CD4-positive, alpha-beta T cell (primary cell): ENCODE results near the gene BAG3. TPM values are rescaled to one million over a fixed set of nuclear protein-coding genes. Genes with fewer than 3 reads are reported as not detected.

Experiments
- ATAC-seq: fragments of 200-7000 bp; cut with Tn5 transposase; one replicate; pipeline ENCODE4 v1.10.0; 2022; ENCODE audit warnings: mild to moderate bottlenecking; ENCODE audit not compliant: poor library complexity
- CTCF ChIA-PET: fragments of 350-600 bp; sonication (Branson Sonifier 250); formaldehyde crosslinking; loops from one replicate; lab custom pipeline; 2021; ENCODE audit warnings: antibody characterized with exemption, inconsistent platforms; lab: Charles Lee
- POLR2A ChIA-PET: fragments of 350-600 bp; sonication (Branson Sonifier 250); formaldehyde crosslinking; loops from one replicate; lab custom pipeline; 2021; ENCODE audit warnings: antibody characterized with exemption, inconsistent platforms; lab: Charles Lee
- DNase-seq, 14 experiments: peaks; one replicate each; pipeline ENCODE4 v3.0.0-alpha.2; 2013 to 2020; ENCODE audit warnings: mixed read lengths in 2 of 14
- H3K27ac ChIP-seq, 2 donors: one replicate each; pipeline versions ENCODE4 v1.5.1 to v1.7.0; 2013; ENCODE audit warnings: low read length in 2 of 2, low read depth in 1 of 2, mild to moderate bottlenecking in 1 of 2
- H3K27me3 ChIP-seq, 2 experiments: 1 replicate in 1 of 2; 2 replicates in 1 of 2; pipeline versions ENCODE4 v1.6.1 to v1.7.0; 2013; ENCODE audit warnings: low read length in 2 of 2, control low read depth in 1 of 2, mild to moderate bottlenecking in 1 of 2, moderate library complexity in 1 of 2; ENCODE audit not compliant: insufficient read depth in 2 of 2, control insufficient read depth in 1 of 2
- H3K36me3 ChIP-seq: one replicate; pipeline ENCODE4 v1.6.1; 2013; ENCODE audit warnings: low read length, control low read depth; ENCODE audit not compliant: insufficient read depth
- H3K4me1 ChIP-seq: one replicate; pipeline ENCODE4 v1.6.1; 2013; ENCODE audit warnings: low read length, control low read depth; ENCODE audit not compliant: insufficient read depth
- H3K4me3 ChIP-seq: one replicate; pipeline ENCODE4 v1.5.1; 2013; ENCODE audit warnings: mild to moderate bottlenecking, low read length, moderate library complexity
- H3K9me3 ChIP-seq, 2 experiments: 1 replicate in 1 of 2; 2 replicates in 1 of 2; pipeline versions ENCODE4 v1.6.1 to v1.7.0; 2013; ENCODE audit warnings: low read length in 2 of 2, mild to moderate bottlenecking in 2 of 2, control low read depth in 1 of 2, moderate library complexity in 1 of 2; ENCODE audit not compliant: control insufficient read depth in 1 of 2, insufficient read depth in 1 of 2
- H3K27ac Mint-ChIP-seq: one replicate; pipeline ENCODE4 v1.8.0; 2020; ENCODE audit warnings: mixed read lengths
- H3K27me3 Mint-ChIP-seq: one replicate; pipeline ENCODE4 v1.8.0; 2021; ENCODE audit warnings: mixed read lengths
- H3K36me3 Mint-ChIP-seq: one replicate; pipeline ENCODE4 v1.8.0; 2021; ENCODE audit warnings: low read depth, mixed read lengths
- H3K4me1 Mint-ChIP-seq: one replicate; pipeline ENCODE4 v1.8.0; 2021; ENCODE audit warnings: low read depth, mixed read lengths
- H3K4me3 Mint-ChIP-seq: one replicate; pipeline ENCODE4 v1.8.0; 2020; ENCODE audit warnings: mild to moderate bottlenecking, mixed read lengths
- H3K9me3 Mint-ChIP-seq: one replicate; pipeline ENCODE4 v1.8.0; 2020; ENCODE audit warnings: mixed read lengths
- CTCF ChIP-seq: fragments of 200-600 bp; IDR thresholded peaks from one replicate; pipeline ENCODE4 v1.8.0; 2022; ENCODE audit warnings: antibody characterized with exemption, mild to moderate bottlenecking
- intact Hi-C, 2 experiments: fragments of 100-400 bp; cut with DNase I in 1 of 2; cut with micrococcal nuclease in 1 of 2; formaldehyde crosslinking; loops; one replicate each; pipeline versions ENCODE4 v1.15.1 to v1.9.0; 2023 to 2025; cut with DNase I, micrococcal nuclease
- total RNA-seq, 174 experiments: library from RNA in 2 of 174; stranded (reverse) in 2 of 174; gene quantifications; one replicate each; pipeline ENCODE4 v1.2.3 and lab custom pipeline; 2021 to 2026

Gene BAG3
- total RNA-seq, 2 experiments from 2014 or later: 65.1 to 65.8 TPM

GRCh38 chr10:119653209-119653608, 2.0 kb downstream of the BAG3 start:
- peaks cover 70% of the 10 kb centered on the region for H3K4me1 Mint-ChIP-seq
- Histone ChIP-seq H3K9me3 (no peaks in the 10 kb centered on the region), H3K4me1 (peaks cover 50% of the 10 kb centered on the region), H3K27me3 (no peaks in the 10 kb centered on the region), H3K27ac (peak overlapping the region; percentile 49 to 88), H3K4me3 (peak overlapping the region; percentile 72), H3K36me3 (peaks cover 13% of the 10 kb centered on the region)
- ATAC-seq (peak; percentile 14), DNase-seq (peak in 3 of 14 experiments; percentile 53 to 61 (median 55))
- peaks cover 36% of the 10 kb centered on the region for H3K36me3 Mint-ChIP-seq
- H3K4me3 Mint-ChIP-seq: peak overlapping the region; percentile 91
- H3K27ac Mint-ChIP-seq: peak overlapping the region; percentile 92
- no peaks in the 10 kb centered on the region for H3K27me3 Mint-ChIP-seq
- CTCF ChIA-PET: interaction anchor here (0.7 to 2.5 kb wide), 8 partner anchors 8 to 110 kb away, joined by 3 to 9 read pairs (median 4); partner anchors contain the start of gene RGS10
- intact Hi-C loops: loop anchor here in 1 of 2 experiments (2.0 to 10.0 kb wide), 4 partner anchors 56 to 148 kb away; partner anchors contain the start of genes RGS10 and TIAL1
- no peaks in the 10 kb centered on the region for H3K9me3 Mint-ChIP-seq
- no peak for TF ChIP-seq CTCF
- POLR2A ChIA-PET: interaction anchor here (0.5 to 4.0 kb wide), 15 partner anchors 8 to 219 kb away, joined by 3 to 42 read pairs (median 4); partner anchors contain the start of genes INPP5F, MCMBP, RGS10 and TIAL1

GRCh38 chr10:119653916-119654315, 2.7 kb downstream of the BAG3 start:
- peaks cover 41% of the 10 kb centered on the region for H3K36me3 Mint-ChIP-seq
- no peak for ATAC-seq
- no peak for DNase-seq
- no peaks in the 10 kb centered on the region for H3K9me3 ChIP-seq
- H3K27me3 ChIP-seq: no peaks in the 10 kb centered on the region
- peak overlapping the region; percentile 72 for H3K4me3 ChIP-seq
- CTCF ChIA-PET: interaction anchor here (1.8 to 2.5 kb wide), 2 partner anchors 96 to 111 kb away, joined by 4 to 9 read pairs; partner anchors contain the start of gene RGS10
- TF ChIP-seq CTCF: no peak
- peak overlapping the region; percentile 92 for H3K27ac Mint-ChIP-seq
- peaks cover 75% of the 10 kb centered on the region for H3K4me1 Mint-ChIP-seq
- H3K27me3 Mint-ChIP-seq: no peaks in the 10 kb centered on the region
- H3K36me3 ChIP-seq: peaks cover 16% of the 10 kb centered on the region
- H3K4me1 ChIP-seq: peaks cover 56% of the 10 kb centered on the region
- POLR2A ChIA-PET: interaction anchor here (0.7 to 4.0 kb wide), 12 partner anchors 10 to 349 kb away, joined by 3 to 42 read pairs (median 4); partner anchors contain the start of genes INPP5F, MCMBP and RGS10
- H3K9me3 Mint-ChIP-seq: no peaks in the 10 kb centered on the region
- H3K27ac ChIP-seq: peak overlapping the region; percentile 49 to 88
- peak overlapping the region; percentile 91 for H3K4me3 Mint-ChIP-seq
- intact Hi-C loops: loop anchor here in 1 of 2 experiments (2.0 to 10.0 kb wide), 4 partner anchors 57 to 149 kb away; partner anchors contain the start of genes RGS10 and TIAL1

- no peaks in the 10 kb centered on the region for H3K27me3 Mint-ChIP-seq
- Histone ChIP-seq H3K4me1 (peaks cover 59% of the 10 kb centered on the region), H3K27ac (peak overlapping the region in 1 of 2 donors; percentile 73), H3K9me3 (no peaks in the 10 kb centered on the region), H3K36me3 (peaks cover 19% of the 10 kb centered on the region), H3K4me3 (no peak overlapping the region), H3K27me3 (no peaks in the 10 kb centered on the region)
- ATAC-seq (no peak), DNase-seq (no peak)
- H3K36me3 Mint-ChIP-seq: peaks cover 41% of the 10 kb centered on the region
- no peaks in the 10 kb centered on the region for H3K9me3 Mint-ChIP-seq
- H3K27ac Mint-ChIP-seq: peak overlapping the region; percentile 92
- ChIA-PET CTCF (interaction anchor here (1.3 to 2.5 kb wide), 4 partner anchors 12 to 111 kb away, joined by 4 to 9 read pairs (median 4); partner anchors contain the start of gene RGS10), POLR2A (interaction anchor here (0.9 to 4.0 kb wide), 10 partner anchors 9 to 218 kb away, joined by 3 to 42 read pairs (median 4); partner anchors contain the start of genes INPP5F, MCMBP and RGS10)
- no peak for TF ChIP-seq CTCF
- intact Hi-C loops: loop anchor here in 1 of 2 experiments (5.0 to 10.0 kb wide), 2 partner anchors 112 to 150 kb away; partner anchors contain the start of gene RGS10
- peaks cover 72% of the 10 kb centered on the region for H3K4me1 Mint-ChIP-seq
- peak overlapping the region; percentile 91 for H3K4me3 Mint-ChIP-seq
These were observed 3.4 kb downstream of the BAG3 start for GRCh38 chr10:119654540-119654939.
